Thyroid gland (tissue), 4 donors: ENCODE measurements around the gene ERICH6.

Experiments used
- POLR2A ChIP-seq, 2 donors: fragments of 450-650 bp; IDR thresholded peaks; one replicate each; pipeline ENCODE4 v1.6.1; 2017; ENCODE audit warnings: antibody characterized with exemption in 2 of 2, mild to moderate bottlenecking in 2 of 2, moderate library complexity in 1 of 2
- TF ChIP-seq, protein P1 (sequence below), 6 experiments: fragments of 200-600 bp in 3 of 6; fragments of 450-650 bp in 3 of 6; sonication (generic) in 3 of 6; IDR thresholded peaks; one replicate each; pipeline ENCODE4 v1.5.1; 2016 to 2019; ENCODE audit warnings: antibody characterized with exemption in 6 of 6, mild to moderate bottlenecking in 2 of 6, inconsistent platforms in 1 of 6, moderate library complexity in 1 of 6

- TF ChIP-seq, protein P1, sequence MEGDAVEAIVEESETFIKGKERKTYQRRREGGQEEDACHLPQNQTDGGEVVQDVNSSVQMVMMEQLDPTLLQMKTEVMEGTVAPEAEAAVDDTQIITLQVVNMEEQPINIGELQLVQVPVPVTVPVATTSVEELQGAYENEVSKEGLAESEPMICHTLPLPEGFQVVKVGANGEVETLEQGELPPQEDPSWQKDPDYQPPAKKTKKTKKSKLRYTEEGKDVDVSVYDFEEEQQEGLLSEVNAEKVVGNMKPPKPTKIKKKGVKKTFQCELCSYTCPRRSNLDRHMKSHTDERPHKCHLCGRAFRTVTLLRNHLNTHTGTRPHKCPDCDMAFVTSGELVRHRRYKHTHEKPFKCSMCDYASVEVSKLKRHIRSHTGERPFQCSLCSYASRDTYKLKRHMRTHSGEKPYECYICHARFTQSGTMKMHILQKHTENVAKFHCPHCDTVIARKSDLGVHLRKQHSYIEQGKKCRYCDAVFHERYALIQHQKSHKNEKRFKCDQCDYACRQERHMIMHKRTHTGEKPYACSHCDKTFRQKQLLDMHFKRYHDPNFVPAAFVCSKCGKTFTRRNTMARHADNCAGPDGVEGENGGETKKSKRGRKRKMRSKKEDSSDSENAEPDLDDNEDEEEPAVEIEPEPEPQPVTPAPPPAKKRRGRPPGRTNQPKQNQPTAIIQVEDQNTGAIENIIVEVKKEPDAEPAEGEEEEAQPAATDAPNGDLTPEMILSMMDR (IDR thresholded peaks at IDR 0.05), result no peak
- no peak for TF ChIP-seq POLR2A (IDR thresholded peaks at IDR 0.05)
Measured at GRCh38 chr3:150751781-150752263, 48.1 kb upstream of the ERICH6 start.
